Sigmoid colon (tissue), 7 donors: ENCODE measurements around the gene CYP27A1. TPM values are rescaled to one million over a fixed set of nuclear protein-coding genes. Genes with fewer than 3 reads are reported as not detected.

Experiments
- DNase-seq: peaks from one replicate; pipeline ENCODE4 v3.0.0-alpha.2; 2019
- H3K27ac ChIP-seq, 4 donors: fragments of 200-600 bp; sonication (generic); one replicate each; pipeline ENCODE4 v1.5.1; 2016 to 2019; ENCODE audit warnings: mild to moderate bottlenecking in 1 of 4
- H3K27me3 ChIP-seq, 3 donors: fragments of 200-600 bp; sonication (generic); one replicate each; pipeline ENCODE4 v1.5.1; 2019; ENCODE audit warnings: mild to moderate bottlenecking in 1 of 3
- H3K36me3 ChIP-seq, 4 donors: fragments of 200-600 bp; sonication (generic); one replicate each; pipeline ENCODE4 v1.5.1; 2016 to 2019
- H3K4me1 ChIP-seq, 4 donors: fragments of 200-600 bp; sonication (generic); one replicate each; pipeline ENCODE4 v1.5.1; 2017 to 2019
- H3K4me3 ChIP-seq, 4 donors: fragments of 200-600 bp; sonication (generic); one replicate each; pipeline ENCODE4 v1.5.1; 2017 to 2019; ENCODE audit warnings: mild to moderate bottlenecking in 2 of 4, moderate library complexity in 1 of 4
- H3K9me3 ChIP-seq, 4 donors: fragments of 200-600 bp in 3 of 4; sonication (generic) in 3 of 4; one replicate each; pipeline versions ENCODE4 v1.5.1 to v1.6.1; 2013 to 2019
- EP300 ChIP-seq, 4 donors: sonication (generic); formaldehyde crosslinking; IDR thresholded peaks; one replicate each; pipeline ENCODE4 v1.6.1; 2017; ENCODE audit warnings: antibody characterized with exemption in 4 of 4
- POLR2A ChIP-seq, 2 donors: fragments of 450-650 bp; IDR thresholded peaks; one replicate each; pipeline ENCODE4 v1.6.1; 2016; ENCODE audit warnings: antibody characterized with exemption in 2 of 2, mild to moderate bottlenecking in 2 of 2, moderate library complexity in 2 of 2
- POLR2AphosphoS5 ChIP-seq, 4 donors: sonication (generic); formaldehyde crosslinking; IDR thresholded peaks; one replicate each; pipeline ENCODE4 v1.6.1; 2017; ENCODE audit warnings: antibody characterized with exemption in 4 of 4
- whole genome bisulfite sequencing, 2 donors: extraction: QIAGEN DNeasy Blood & Tissue Kit; methylation state at CpG; one replicate each; pipeline ENCODE4 v1.1.7; 2013; 5-methylcytosine and 5-hydroxymethylcytosine counted together
- intact Hi-C: fragments of 100-400 bp; cut with DNase I; formaldehyde crosslinking; loops from one replicate; pipeline ENCODE4 v1.15.1; 2023
- polyA plus RNA-seq, 3 donors: library from polyadenylated mRNA; stranded (reverse); fragments of 200-250 nt; gene quantifications; one replicate each; pipeline ENCODE4 v1.2.3, GENCODE V29; 2013
- total RNA-seq, 4 donors: library from RNA; depleted of rRNA; stranded (reverse); fragments of >200 nt; gene quantifications; one replicate each; pipeline ENCODE4 v1.1.0, GENCODE V29; 2016
- TF ChIP-seq, protein P1 (sequence below), 4 experiments: fragments of 450-650 bp in 3 of 4; fragments of 200-600 bp in 1 of 4; IDR thresholded peaks; one replicate each; pipeline ENCODE4 v1.5.1; 2016 to 2019; ENCODE audit warnings: antibody characterized with exemption in 4 of 4, mild to moderate bottlenecking in 3 of 4, moderate library complexity in 2 of 4
- donor health status: healthy with polysubstance abuse.
- donor health status: Bipolar disorder and iron deficiency.
- donor health status: healthy.

CYP27A1 gene
- total and polyA plus RNA-seq, 7 donors: 13.5 to 30.1 (median 21.9) TPM

DNA sequence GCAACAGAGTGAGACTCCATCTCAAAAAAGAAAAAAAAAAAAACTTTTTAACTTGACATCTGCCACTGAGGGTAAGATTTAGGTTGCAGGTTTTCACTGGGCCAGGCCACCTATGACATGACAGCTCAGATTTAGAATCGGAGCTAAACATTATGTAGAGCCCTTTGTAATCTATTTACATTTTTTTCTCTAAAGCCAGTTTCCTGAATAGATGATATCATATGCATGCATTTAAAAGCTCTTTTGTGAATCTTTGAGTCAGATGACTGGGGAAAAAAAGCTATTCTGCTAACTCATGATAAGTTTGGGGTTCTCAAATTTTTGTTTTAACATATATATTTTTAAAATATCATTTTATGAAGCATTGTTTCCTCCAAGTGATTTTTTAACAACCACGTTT, 28.3 kb downstream of the CYP27A1 start:
- Histone ChIP-seq H3K4me1 (peaks cover 0 to 24% (median 16%) of the 10 kb centered on the region in 4 donors), H3K27me3 (no peaks in the 10 kb centered on the region), H3K27ac (no peak overlapping the region), H3K4me3 (no peak overlapping the region), H3K36me3 (peaks cover 14 to 33% (median 26%) of the 10 kb centered on the region in 4 donors), H3K9me3 (no peaks in the 10 kb centered on the region)
- intact Hi-C loops: no loop called here
- no peak for TF ChIP-seq EP300 (IDR thresholded peaks at IDR 0.05)
- TF ChIP-seq POLR2AphosphoS5 (IDR thresholded peaks at IDR 0.05): no peak
- TF ChIP-seq POLR2A (IDR thresholded peaks at IDR 0.05): no peak
- WGBS, 2 donors: 79 to 88% methylated on average over 2 of the region's 2 CpGs
- DNase-seq: no peak

DNA sequence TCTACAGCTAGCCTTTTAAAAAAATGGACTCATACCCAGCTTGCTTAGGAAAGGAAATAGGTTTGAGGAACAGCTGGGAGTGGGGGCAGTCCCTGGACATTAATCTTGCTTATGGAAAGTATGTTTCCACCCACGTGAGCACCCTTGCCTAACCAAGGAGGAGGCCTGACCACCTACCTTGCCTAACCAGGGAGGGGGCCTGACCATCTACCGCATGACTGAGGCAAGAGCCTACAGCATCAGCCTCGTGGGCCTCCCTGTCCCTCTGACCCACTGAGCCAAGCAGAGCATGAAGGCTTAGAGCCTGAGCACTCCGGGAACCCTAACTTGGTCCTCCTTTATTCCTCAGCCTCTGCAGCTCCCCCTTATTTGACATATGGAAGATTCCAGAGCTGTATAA, 29.4 kb downstream of the CYP27A1 start:
- peaks cover 0 to 14% (median 5%) of the 10 kb centered on the region in 4 donors for H3K4me1 ChIP-seq
- H3K9me3 ChIP-seq: no peaks in the 10 kb centered on the region
- 71 to 83% methylated on average over 4 of the region's 4 CpGs for WGBS, 2 donors
- no peak for DNase-seq
- TF ChIP-seq, protein P1, sequence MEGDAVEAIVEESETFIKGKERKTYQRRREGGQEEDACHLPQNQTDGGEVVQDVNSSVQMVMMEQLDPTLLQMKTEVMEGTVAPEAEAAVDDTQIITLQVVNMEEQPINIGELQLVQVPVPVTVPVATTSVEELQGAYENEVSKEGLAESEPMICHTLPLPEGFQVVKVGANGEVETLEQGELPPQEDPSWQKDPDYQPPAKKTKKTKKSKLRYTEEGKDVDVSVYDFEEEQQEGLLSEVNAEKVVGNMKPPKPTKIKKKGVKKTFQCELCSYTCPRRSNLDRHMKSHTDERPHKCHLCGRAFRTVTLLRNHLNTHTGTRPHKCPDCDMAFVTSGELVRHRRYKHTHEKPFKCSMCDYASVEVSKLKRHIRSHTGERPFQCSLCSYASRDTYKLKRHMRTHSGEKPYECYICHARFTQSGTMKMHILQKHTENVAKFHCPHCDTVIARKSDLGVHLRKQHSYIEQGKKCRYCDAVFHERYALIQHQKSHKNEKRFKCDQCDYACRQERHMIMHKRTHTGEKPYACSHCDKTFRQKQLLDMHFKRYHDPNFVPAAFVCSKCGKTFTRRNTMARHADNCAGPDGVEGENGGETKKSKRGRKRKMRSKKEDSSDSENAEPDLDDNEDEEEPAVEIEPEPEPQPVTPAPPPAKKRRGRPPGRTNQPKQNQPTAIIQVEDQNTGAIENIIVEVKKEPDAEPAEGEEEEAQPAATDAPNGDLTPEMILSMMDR (IDR thresholded peaks at IDR 0.05): no peak
- TF ChIP-seq POLR2AphosphoS5 (IDR thresholded peaks at IDR 0.05) (no peak), EP300 (IDR thresholded peaks at IDR 0.05) (no peak), POLR2A (IDR thresholded peaks at IDR 0.05) (no peak)
- no peak overlapping the region for H3K4me3 ChIP-seq
- H3K36me3 ChIP-seq: peaks cover 14 to 44% (median 28%) of the 10 kb centered on the region in 4 donors
- no peak overlapping the region for H3K27ac ChIP-seq
- no peaks in the 10 kb centered on the region for H3K27me3 ChIP-seq
- intact Hi-C loops: no loop called here

DNA sequence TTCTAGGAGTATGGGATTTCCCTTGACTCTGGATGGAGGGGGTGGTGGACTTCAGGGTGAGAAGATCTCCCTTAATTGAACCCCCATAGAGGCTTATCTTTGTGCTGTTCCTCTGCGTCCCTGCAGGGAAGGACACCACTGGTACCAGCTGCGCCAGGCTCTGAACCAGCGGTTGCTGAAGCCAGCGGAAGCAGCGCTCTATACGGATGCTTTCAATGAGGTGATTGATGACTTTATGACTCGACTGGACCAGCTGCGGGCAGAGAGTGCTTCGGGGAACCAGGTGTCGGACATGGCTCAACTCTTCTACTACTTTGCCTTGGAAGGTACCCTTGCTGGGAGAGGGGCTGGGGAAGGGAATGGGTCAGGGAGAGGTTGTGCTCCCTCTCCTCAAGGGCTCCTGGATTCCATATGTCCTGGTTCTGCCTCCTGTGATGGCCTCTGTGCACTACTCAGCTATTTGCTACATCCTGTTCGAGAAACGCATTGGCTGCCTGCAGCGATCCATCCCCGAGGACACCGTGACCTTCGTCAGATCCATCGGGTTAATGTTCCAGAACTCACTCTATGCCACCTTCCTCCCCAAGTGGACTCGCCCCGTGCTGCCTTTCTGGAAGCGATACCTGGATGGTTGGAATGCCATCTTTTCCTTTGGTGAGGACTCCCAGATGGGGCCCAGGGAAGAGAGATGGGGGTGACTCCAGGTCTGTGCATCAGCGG, 30.3 kb downstream of the CYP27A1 start:
- no peaks in the 10 kb centered on the region for H3K9me3 ChIP-seq
- TF ChIP-seq POLR2A (IDR thresholded peaks at IDR 0.05) (no peak), EP300 (IDR thresholded peaks at IDR 0.05) (no peak), POLR2AphosphoS5 (IDR thresholded peaks at IDR 0.05) (no peak)
- TF ChIP-seq, protein P1 (IDR thresholded peaks at IDR 0.05): no peak
- DNase-seq: no peak
- H3K27me3 ChIP-seq: no peaks in the 10 kb centered on the region
- no peak overlapping the region for H3K4me3 ChIP-seq
- peaks cover 14 to 50% (median 29%) of the 10 kb centered on the region in 4 donors for H3K36me3 ChIP-seq
- 95 to 96% methylated on average over 21 of the region's 21 CpGs for WGBS, 2 donors
- peaks cover 0 to 6% (median 0%) of the 10 kb centered on the region in 4 donors for H3K4me1 ChIP-seq
- no peak overlapping the region for H3K27ac ChIP-seq
- intact Hi-C loops: no loop called here

DNA sequence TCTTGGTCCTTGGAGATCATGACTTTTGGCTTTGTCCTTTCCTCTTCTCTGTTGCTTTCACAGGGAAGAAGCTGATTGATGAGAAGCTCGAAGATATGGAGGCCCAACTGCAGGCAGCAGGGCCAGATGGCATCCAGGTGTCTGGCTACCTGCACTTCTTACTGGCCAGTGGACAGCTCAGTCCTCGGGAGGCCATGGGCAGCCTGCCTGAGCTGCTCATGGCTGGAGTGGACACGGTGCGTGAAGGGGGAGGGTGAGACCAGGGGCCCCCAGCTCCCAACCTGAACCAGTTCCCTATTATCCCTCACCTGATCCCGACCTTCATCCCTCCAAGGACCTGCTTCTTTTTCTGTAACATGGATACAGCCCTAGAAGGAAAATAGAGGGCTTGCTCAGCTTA, 30.9 kb downstream of the CYP27A1 start:
- no peak overlapping the region for H3K27ac ChIP-seq
- 92 to 96% methylated on average over 5 of the region's 5 CpGs for WGBS, 2 donors
- no peaks in the 10 kb centered on the region for H3K27me3 ChIP-seq
- H3K36me3 ChIP-seq: peaks cover 14 to 50% (median 29%) of the 10 kb centered on the region in 4 donors
- TF ChIP-seq POLR2A (IDR thresholded peaks at IDR 0.05) (no peak), POLR2AphosphoS5 (IDR thresholded peaks at IDR 0.05) (no peak), EP300 (IDR thresholded peaks at IDR 0.05) (no peak)
- TF ChIP-seq, protein P1 (IDR thresholded peaks at IDR 0.05): no peak
- intact Hi-C loops: no loop called here
- H3K4me3 ChIP-seq: no peak overlapping the region
- DNase-seq: no peak
- no peaks in the 10 kb centered on the region for H3K4me1 ChIP-seq
- no peaks in the 10 kb centered on the region for H3K9me3 ChIP-seq

DNA sequence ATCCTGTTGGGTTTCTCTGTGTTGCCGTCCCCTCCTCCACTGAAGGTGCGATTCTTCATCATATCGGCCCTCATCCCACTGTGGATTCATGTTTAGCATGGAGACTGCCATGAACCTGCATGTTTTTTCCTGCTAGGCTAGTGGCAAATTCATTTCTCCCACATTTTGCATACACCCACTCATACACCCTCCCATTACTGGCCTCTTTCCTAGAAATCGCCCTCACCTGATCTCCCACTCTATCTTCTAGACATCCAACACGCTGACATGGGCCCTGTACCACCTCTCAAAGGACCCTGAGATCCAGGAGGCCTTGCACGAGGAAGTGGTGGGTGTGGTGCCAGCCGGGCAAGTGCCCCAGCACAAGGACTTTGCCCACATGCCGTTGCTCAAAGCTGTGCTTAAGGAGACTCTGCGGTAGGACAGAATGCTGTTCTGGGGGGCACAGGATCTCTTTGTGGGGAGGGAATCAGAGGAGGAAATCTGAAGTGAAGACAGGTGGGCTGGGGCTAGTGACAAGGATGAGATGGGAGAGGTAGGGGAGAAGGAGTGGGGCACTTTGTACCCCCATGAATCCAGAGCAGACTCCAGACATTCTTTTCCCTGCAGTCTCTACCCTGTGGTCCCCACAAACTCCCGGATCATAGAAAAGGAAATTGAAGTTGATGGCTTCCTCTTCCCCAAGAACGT, 32.0 kb downstream of the CYP27A1 start:
- H3K27ac ChIP-seq: no peak overlapping the region
- no peaks in the 10 kb centered on the region for H3K9me3 ChIP-seq
- DNase-seq: no peak
- intact Hi-C loops: no loop called here
- TF ChIP-seq EP300 (IDR thresholded peaks at IDR 0.05) (no peak), POLR2A (IDR thresholded peaks at IDR 0.05) (no peak), POLR2AphosphoS5 (IDR thresholded peaks at IDR 0.05) (no peak)
- TF ChIP-seq, protein P1 (IDR thresholded peaks at IDR 0.05): no peak
- H3K4me3 ChIP-seq: no peak overlapping the region
- H3K27me3 ChIP-seq: no peaks in the 10 kb centered on the region
- peaks cover 14 to 59% (median 36%) of the 10 kb centered on the region in 4 donors for H3K36me3 ChIP-seq
- 33 to 64% methylated on average over 11 of the region's 11 CpGs for WGBS, 2 donors
- no peaks in the 10 kb centered on the region for H3K4me1 ChIP-seq
